ENCODE results near the gene PRKAR1B. TPM values are rescaled to one million over a fixed set of nuclear protein-coding genes. Genes with fewer than 3 reads are reported as not detected.

The PRKAR1B gene
- total RNA-seq = 10 to 100 TPM; 16.3 to 19.6 TPM
- 10 to 100 TPM; 36.5 to 43.5 (median 38.5) TPM for polyA plus RNA-seq (ENCODE audit: insufficient read length in 6 of 6)
- long read RNA-seq, donor 1, transcript PRKAR1B-201 (11 exons, 2,007 nt) = major isoform, 6 of 7 reads
- long read RNA-seq, donor 1, partial matches to known transcripts = 0 of 7 reads
- long read RNA-seq, donor 1, other reads (novel, unspliced or antisense) = 0 of 7 reads
- long read RNA-seq, donor 2, transcript PRKAR1B-201 (11 exons, 2,007 nt) = major isoform, 8 of 174 reads
- long read RNA-seq, donor 2, partial matches to known transcripts = 164 of 174 reads
- long read RNA-seq, donor 2, other reads (novel, unspliced or antisense) = 0 of 174 reads
- long read RNA-seq, donor 3, transcript PRKAR1B-201 (11 exons, 2,007 nt) = major isoform, 9 of 11 reads
- long read RNA-seq, donor 3, partial matches to known transcripts = 0 of 11 reads
- long read RNA-seq, donor 3, other reads (novel, unspliced or antisense) = 0 of 11 reads
- long read RNA-seq, donor 4, partial matches to known transcripts = 3 of 9 reads
- long read RNA-seq, donor 4, other reads (novel, unspliced or antisense) = 4 of 9 reads
- long read RNA-seq, donor 5, partial matches to known transcripts = 0 of 3 reads
- long read RNA-seq, donor 5, other reads (novel, unspliced or antisense) = 0 of 3 reads
- long read RNA-seq, donor 6, transcript PRKAR1B-201 (11 exons, 2,007 nt) = major isoform, 9 of 11 reads
- long read RNA-seq, donor 6, partial matches to known transcripts = 0 of 11 reads
- long read RNA-seq, donor 6, other reads (novel, unspliced or antisense) = 0 of 11 reads
- long read RNA-seq, donor 7, partial matches to known transcripts = 0 of 4 reads
- long read RNA-seq, donor 7, other reads (novel, unspliced or antisense) = 0 of 4 reads
- long read RNA-seq, donor 8, transcript PRKAR1B-201 (11 exons, 2,007 nt) = major isoform, 5 of 11 reads
- long read RNA-seq, donor 8, partial matches to known transcripts = 0 of 11 reads
- long read RNA-seq, donor 8, other reads (novel, unspliced or antisense) = 0 of 11 reads
- long read RNA-seq, donor 9 = 0 reads
- long read RNA-seq, donor 10, partial matches to known transcripts = 4 of 11 reads
- long read RNA-seq, donor 10, other reads (novel, unspliced or antisense) = 2 of 11 reads
- long read RNA-seq, donor 11, transcript PRKAR1B-201 (11 exons, 2,007 nt) = major isoform, 47 of 63 reads
- long read RNA-seq, donor 11, partial matches to known transcripts = 11 of 63 reads
- long read RNA-seq, donor 11, other reads (novel, unspliced or antisense) = 0 of 63 reads
- long read RNA-seq, donor 12, transcript PRKAR1B-201 (11 exons, 2,007 nt) = major isoform, 6 of 7 reads
- long read RNA-seq, donor 12, partial matches to known transcripts = 0 of 7 reads
- long read RNA-seq, donor 12, other reads (novel, unspliced or antisense) = 0 of 7 reads

GRCh38 chr7:727104-727805 lies at the start of gene PRKAR1B:
Gene PRKAR1B (minus strand): TSS chr7:727281. CDS start chr7:711505, 15,776 bp downstream.
- H3K27ac ChIP-seq = peak within 1 kb of the TSS in 1 of 2 donors; percentile 72
- intact Hi-C loops (cut with DNase I) = no loop called here
- ATAC-seq = peak; percentile 5

GRCh38 chr7:776381-776780 lies 49.3 kb upstream of the PRKAR1B start:
- Histone ChIP-seq H3K27ac (no peak overlapping the region), H3K4me3 (no peak overlapping the region), H3K4me1 (no peaks in the 10 kb centered on the region), H3K9me3 (no peaks in the 10 kb centered on the region), H3K27me3 (no peaks in the 10 kb centered on the region), H3K36me3 (peaks cover 0 to 83% of the 10 kb centered on the region in 2 donors)
- ATAC-seq (no peak), DNase-seq (peak in 1 of 4 donors; percentile 71)
- intact Hi-C loops (cut with DNase I) = no loop called here
- no peak for TF ChIP-seq CTCF (IDR thresholded peaks at IDR 0.05)

More at GRCh38 chr7:727104-727805, at the start of gene PRKAR1B:
- Histone ChIP-seq H3K9me3 (no peaks in the 10 kb centered on the region), H3K27me3 (no peaks in the 10 kb centered on the region), H3K4me3 (peak within 1 kb of the TSS; percentile 73 to 75), H3K36me3 (peaks cover 0 to 30% of the 10 kb centered on the region in 2 donors), H3K4me1 (peaks cover 6 to 17% of the 10 kb centered on the region in 2 donors)
- TF ChIP-seq CTCF (IDR thresholded peaks at IDR 0.05) = no peak
- peak in 1 of 4 donors; percentile 33 for DNase-seq

- H3K36me3 ChIP-seq = peaks cover 0 to 79% of the 10 kb centered on the region in 2 donors
- no peaks in the 10 kb centered on the region for H3K9me3 ChIP-seq
- intact Hi-C loops (cut with DNase I) = loop anchor here in 1 of 2 donors (5.0 kb wide), 1 partner anchor 452 kb away; no protein-coding TSS in a partner anchor
- H3K4me3 ChIP-seq = no peak overlapping the region
- peak; percentile 87 for TF ChIP-seq CTCF (IDR thresholded peaks at IDR 0.05)
- peak; percentile 85 for ATAC-seq
- H3K27me3 ChIP-seq = no peaks in the 10 kb centered on the region
- DNase-seq = peak in 3 of 4 donors; percentile 12 to 89 (median 54)
- peaks cover 5 to 7% of the 10 kb centered on the region in 2 donors for H3K4me1 ChIP-seq
- no peak overlapping the region for H3K27ac ChIP-seq
These were observed 47.4 kb upstream of the PRKAR1B start for GRCh38 chr7:774161-775109.

GRCh38 chr7:773622-773915 lies 46.5 kb upstream of the PRKAR1B start:
- TF ChIP-seq CTCF (IDR thresholded peaks at IDR 0.05) = no peak
- H3K4me3 ChIP-seq = no peak overlapping the region
- ATAC-seq (no peak), DNase-seq (peak in 1 of 4 donors; percentile 66)
- intact Hi-C loops (cut with DNase I) = loop anchor here in 1 of 2 donors (5.0 kb wide), 1 partner anchor 451 kb away; no protein-coding TSS in a partner anchor
- peaks cover 5 to 7% of the 10 kb centered on the region in 2 donors for H3K4me1 ChIP-seq
- H3K36me3 ChIP-seq = peaks cover 0 to 78% of the 10 kb centered on the region in 2 donors
- H3K27me3 ChIP-seq = no peaks in the 10 kb centered on the region
- H3K9me3 ChIP-seq = no peaks in the 10 kb centered on the region
- H3K27ac ChIP-seq = no peak overlapping the region
